HEK293 (cell line): ENCODE results near the gene NUDT6.

Experiments
- BCL11A ChIP-seq: fragments of 450-650 bp; formaldehyde crosslinking; IDR thresholded peaks from 2 replicates; pipeline ENCODE4 v1.5.1; 2016; ENCODE audit warnings: low read depth, missing biosample characterization, missing genetic modification characterization
- GFI1B ChIP-seq: fragments of 450-650 bp; formaldehyde crosslinking; IDR thresholded peaks from 2 replicates; pipeline ENCODE4 v1.5.1; 2016; ENCODE audit warnings: missing biosample characterization, missing genetic modification characterization
- INSM2 ChIP-seq: fragments of 450-650 bp; formaldehyde crosslinking; IDR thresholded peaks from 2 replicates; pipeline ENCODE4 v1.5.1; 2016; ENCODE audit warnings: missing biosample characterization, missing genetic modification characterization
- MEIS1 ChIP-seq: sonication (generic); formaldehyde crosslinking; IDR thresholded peaks from 2 replicates; pipeline ENCODE4 v1.8.1; 2022; ENCODE audit warnings: missing genetic modification reagents, mild to moderate bottlenecking, borderline replicate concordance
- OSR2 ChIP-seq: fragments of 450-650 bp; formaldehyde crosslinking; IDR thresholded peaks from 2 replicates; pipeline ENCODE4 v1.5.1; 2016; ENCODE audit warnings: missing biosample characterization, missing genetic modification characterization
- PBX3 ChIP-seq: sonication (generic); formaldehyde crosslinking; IDR thresholded peaks from 2 replicates; pipeline ENCODE4 v1.8.1; 2022; ENCODE audit warnings: mild to moderate bottlenecking, moderate library complexity, missing genetic modification reagents
- SALL2 ChIP-seq: fragments of 450-650 bp; formaldehyde crosslinking; IDR thresholded peaks from 2 replicates; pipeline ENCODE4 v1.5.0; 2017; ENCODE audit warnings: missing biosample characterization, mild to moderate bottlenecking, missing genetic modification characterization, borderline replicate concordance
- TCF7L2 ChIP-seq: IDR thresholded peaks from 2 replicates; pipeline ENCODE4 v1.6.1; 2011; ENCODE audit warnings: low read depth, mild to moderate bottlenecking, inconsistent platforms, low read length, moderate library complexity, borderline replicate concordance
- TSHZ1 ChIP-seq: fragments of 450-650 bp; formaldehyde crosslinking; IDR thresholded peaks from 2 replicates; pipeline ENCODE4 v1.5.1; 2016; ENCODE audit warnings: missing biosample characterization, missing genetic modification characterization, borderline replicate concordance
- ZBTB17 ChIP-seq: fragments of 450-650 bp; formaldehyde crosslinking; IDR thresholded peaks from 2 replicates; pipeline ENCODE4 v1.5.1; 2016; ENCODE audit warnings: missing biosample characterization, missing genetic modification characterization
- ZBTB21 ChIP-seq: fragments of 450-650 bp; formaldehyde crosslinking; IDR thresholded peaks from 2 replicates; pipeline ENCODE4 v1.5.1; 2017; ENCODE audit warnings: missing biosample characterization, missing genetic modification characterization
- ZBTB44 ChIP-seq: fragments of 450-650 bp; IDR thresholded peaks from 2 replicates; pipeline ENCODE4 v1.5.1; 2018; ENCODE audit warnings: missing biosample characterization, mild to moderate bottlenecking, missing genetic modification characterization
- ZNF24 ChIP-seq: fragments of 450-650 bp; formaldehyde crosslinking; IDR thresholded peaks from 2 replicates; pipeline ENCODE4 v1.5.1; 2016; ENCODE audit warnings: missing biosample characterization, missing genetic modification characterization
- ZNF561 ChIP-seq: fragments of 450-650 bp; IDR thresholded peaks from 2 replicates; pipeline ENCODE4 v1.5.1; 2018; ENCODE audit warnings: missing biosample characterization, missing genetic modification characterization, borderline replicate concordance
- ZNF600 ChIP-seq: fragments of 450-650 bp; formaldehyde crosslinking; IDR thresholded peaks from 2 replicates; pipeline ENCODE4 v1.5.1; 2016; ENCODE audit warnings: missing biosample characterization, missing genetic modification characterization
- ZNF623 ChIP-seq: fragments of 450-650 bp; formaldehyde crosslinking; IDR thresholded peaks from 2 replicates; pipeline ENCODE4 v1.5.1; 2016; ENCODE audit warnings: missing biosample characterization, missing genetic modification characterization
- ZNF626 ChIP-seq: fragments of 450-650 bp; sonication (Bioruptor Pico); formaldehyde crosslinking; IDR thresholded peaks from 2 replicates; pipeline ENCODE4 v1.5.1; 2018; ENCODE audit warnings: missing biosample characterization, missing genetic modification characterization, inconsistent platforms
- ZNF660 ChIP-seq: fragments of 450-650 bp; IDR thresholded peaks from 2 replicates; pipeline ENCODE4 v1.5.1; 2018; ENCODE audit warnings: missing biosample characterization, mild to moderate bottlenecking, missing genetic modification characterization
- ZXDB ChIP-seq: fragments of 450-650 bp; formaldehyde crosslinking; IDR thresholded peaks from 2 replicates; pipeline ENCODE4 v1.5.1; 2016; ENCODE audit warnings: missing biosample characterization, missing genetic modification characterization
- TF ChIP-seq, protein P1 (sequence below): fragments of 450-650 bp; formaldehyde crosslinking; IDR thresholded peaks from 2 replicates; pipeline ENCODE4 v1.5.1; 2016; ENCODE audit warnings: missing biosample characterization, missing genetic modification characterization
- TF ChIP-seq, protein P2 (sequence below): fragments of 450-650 bp; formaldehyde crosslinking; IDR thresholded peaks from 2 replicates; pipeline ENCODE4 v1.5.1; 2016; ENCODE audit warnings: missing biosample characterization, missing genetic modification characterization
- TF ChIP-seq, protein P3 (sequence below): fragments of 450-650 bp; formaldehyde crosslinking; IDR thresholded peaks from 2 replicates; pipeline ENCODE4 v1.5.1; 2016; ENCODE audit warnings: missing biosample characterization, missing genetic modification characterization
- TF ChIP-seq, protein P4 (sequence below): fragments of 450-650 bp; formaldehyde crosslinking; IDR thresholded peaks from 2 replicates; pipeline ENCODE4 v1.5.1; 2017; ENCODE audit warnings: missing biosample characterization, missing genetic modification characterization
- TF ChIP-seq, protein P5 (sequence below): fragments of 450-650 bp; formaldehyde crosslinking; IDR thresholded peaks from 2 replicates; pipeline ENCODE4 v1.5.1; 2016; ENCODE audit warnings: missing biosample characterization, missing genetic modification characterization

The NUDT6 gene

DNA sequence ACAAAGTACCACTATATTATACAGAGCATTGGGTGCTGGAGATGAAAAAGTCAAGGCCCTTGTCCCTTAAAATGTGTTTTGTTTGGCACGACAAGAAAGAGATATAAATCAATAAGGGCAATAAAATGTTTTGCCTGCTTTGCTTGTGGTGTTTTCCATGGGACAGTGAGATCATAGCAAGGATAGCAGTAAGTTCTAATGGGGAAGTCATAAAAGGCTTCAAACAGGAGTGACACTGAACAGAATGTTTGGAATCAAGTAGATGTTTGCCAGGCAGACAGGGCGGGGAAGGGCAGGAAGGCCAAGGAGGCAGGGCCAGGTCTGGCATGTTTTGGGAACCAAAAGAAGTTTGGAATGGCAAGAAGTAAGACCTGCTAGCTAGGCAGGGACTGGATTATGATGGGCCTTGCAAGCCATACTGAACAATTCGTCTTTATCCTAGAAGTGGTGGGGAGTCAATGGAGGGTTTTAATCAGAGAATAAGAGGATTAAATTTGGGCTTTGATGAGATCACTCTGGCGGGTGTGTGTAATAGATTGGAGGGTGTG is 79.3 kb downstream of the NUDT6 start (continued):
- TF ChIP-seq ZBTB21 (tag by site-specific recombination) (peak; percentile 46; the same call in 1 of the 2 replicates), MEIS1 (CRISPR knock-in tag) (no peak), ZNF561 (tag by site-specific recombination) (peak; percentile 59; the same call in 1 of the 2 replicates), ZNF24 (tag by site-specific recombination) (peak; percentile 74), GFI1B (tag by site-specific recombination) (peak; percentile 40; the same call in 1 of the 2 replicates), BCL11A (peak; percentile 91), ZXDB (peak; percentile 80), ZNF623 (tag by site-specific recombination) (no peak), ZBTB44 (tag by site-specific recombination) (peak; percentile 84), ZNF626 (no peak), ZBTB17 (tag by site-specific recombination) (peak; percentile 75), OSR2 (tag by site-specific recombination) (peak; percentile 93), PBX3 (CRISPR knock-in tag) (no peak), INSM2 (tag by site-specific recombination) (peak; percentile 71; the same call in 1 of the 2 replicates), TSHZ1 (tag by site-specific recombination) (peak; percentile 72; the same call in 1 of the 2 replicates), ZNF660 (tag by site-specific recombination) (no peak), TCF7L2 (peak; percentile 95), ZNF600 (peak; percentile 62; the same call in 1 of the 2 replicates), SALL2 (tag by site-specific recombination) (no peak)
- TF ChIP-seq, protein P1, sequence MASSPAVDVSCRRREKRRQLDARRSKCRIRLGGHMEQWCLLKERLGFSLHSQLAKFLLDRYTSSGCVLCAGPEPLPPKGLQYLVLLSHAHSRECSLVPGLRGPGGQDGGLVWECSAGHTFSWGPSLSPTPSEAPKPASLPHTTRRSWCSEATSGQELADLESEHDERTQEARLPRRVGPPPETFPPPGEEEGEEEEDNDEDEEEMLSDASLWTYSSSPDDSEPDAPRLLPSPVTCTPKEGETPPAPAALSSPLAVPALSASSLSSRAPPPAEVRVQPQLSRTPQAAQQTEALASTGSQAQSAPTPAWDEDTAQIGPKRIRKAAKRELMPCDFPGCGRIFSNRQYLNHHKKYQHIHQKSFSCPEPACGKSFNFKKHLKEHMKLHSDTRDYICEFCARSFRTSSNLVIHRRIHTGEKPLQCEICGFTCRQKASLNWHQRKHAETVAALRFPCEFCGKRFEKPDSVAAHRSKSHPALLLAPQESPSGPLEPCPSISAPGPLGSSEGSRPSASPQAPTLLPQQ (tag by site-specific recombination), result peak; percentile 65; the same call in 1 of the 2 replicates
- TF ChIP-seq, protein P2, sequence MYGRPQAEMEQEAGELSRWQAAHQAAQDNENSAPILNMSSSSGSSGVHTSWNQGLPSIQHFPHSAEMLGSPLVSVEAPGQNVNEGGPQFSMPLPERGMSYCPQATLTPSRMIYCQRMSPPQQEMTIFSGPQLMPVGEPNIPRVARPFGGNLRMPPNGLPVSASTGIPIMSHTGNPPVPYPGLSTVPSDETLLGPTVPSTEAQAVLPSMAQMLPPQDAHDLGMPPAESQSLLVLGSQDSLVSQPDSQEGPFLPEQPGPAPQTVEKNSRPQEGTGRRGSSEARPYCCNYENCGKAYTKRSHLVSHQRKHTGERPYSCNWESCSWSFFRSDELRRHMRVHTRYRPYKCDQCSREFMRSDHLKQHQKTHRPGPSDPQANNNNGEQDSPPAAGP (tag by site-specific recombination), result peak; percentile 87
- TF ChIP-seq, protein P3, sequence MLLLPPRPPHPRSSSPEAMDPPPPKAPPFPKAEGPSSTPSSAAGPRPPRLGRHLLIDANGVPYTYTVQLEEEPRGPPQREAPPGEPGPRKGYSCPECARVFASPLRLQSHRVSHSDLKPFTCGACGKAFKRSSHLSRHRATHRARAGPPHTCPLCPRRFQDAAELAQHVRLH (tag by site-specific recombination), result 0 out of 2 replicates have a peak, but pooled peaks have one; percentile 29
- TF ChIP-seq, protein P4, sequence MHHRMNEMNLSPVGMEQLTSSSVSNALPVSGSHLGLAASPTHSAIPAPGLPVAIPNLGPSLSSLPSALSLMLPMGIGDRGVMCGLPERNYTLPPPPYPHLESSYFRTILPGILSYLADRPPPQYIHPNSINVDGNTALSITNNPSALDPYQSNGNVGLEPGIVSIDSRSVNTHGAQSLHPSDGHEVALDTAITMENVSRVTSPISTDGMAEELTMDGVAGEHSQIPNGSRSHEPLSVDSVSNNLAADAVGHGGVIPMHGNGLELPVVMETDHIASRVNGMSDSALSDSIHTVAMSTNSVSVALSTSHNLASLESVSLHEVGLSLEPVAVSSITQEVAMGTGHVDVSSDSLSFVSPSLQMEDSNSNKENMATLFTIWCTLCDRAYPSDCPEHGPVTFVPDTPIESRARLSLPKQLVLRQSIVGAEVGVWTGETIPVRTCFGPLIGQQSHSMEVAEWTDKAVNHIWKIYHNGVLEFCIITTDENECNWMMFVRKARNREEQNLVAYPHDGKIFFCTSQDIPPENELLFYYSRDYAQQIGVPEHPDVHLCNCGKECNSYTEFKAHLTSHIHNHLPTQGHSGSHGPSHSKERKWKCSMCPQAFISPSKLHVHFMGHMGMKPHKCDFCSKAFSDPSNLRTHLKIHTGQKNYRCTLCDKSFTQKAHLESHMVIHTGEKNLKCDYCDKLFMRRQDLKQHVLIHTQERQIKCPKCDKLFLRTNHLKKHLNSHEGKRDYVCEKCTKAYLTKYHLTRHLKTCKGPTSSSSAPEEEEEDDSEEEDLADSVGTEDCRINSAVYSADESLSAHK (tag by site-specific recombination), result peak; percentile 72
- TF ChIP-seq, protein P5, sequence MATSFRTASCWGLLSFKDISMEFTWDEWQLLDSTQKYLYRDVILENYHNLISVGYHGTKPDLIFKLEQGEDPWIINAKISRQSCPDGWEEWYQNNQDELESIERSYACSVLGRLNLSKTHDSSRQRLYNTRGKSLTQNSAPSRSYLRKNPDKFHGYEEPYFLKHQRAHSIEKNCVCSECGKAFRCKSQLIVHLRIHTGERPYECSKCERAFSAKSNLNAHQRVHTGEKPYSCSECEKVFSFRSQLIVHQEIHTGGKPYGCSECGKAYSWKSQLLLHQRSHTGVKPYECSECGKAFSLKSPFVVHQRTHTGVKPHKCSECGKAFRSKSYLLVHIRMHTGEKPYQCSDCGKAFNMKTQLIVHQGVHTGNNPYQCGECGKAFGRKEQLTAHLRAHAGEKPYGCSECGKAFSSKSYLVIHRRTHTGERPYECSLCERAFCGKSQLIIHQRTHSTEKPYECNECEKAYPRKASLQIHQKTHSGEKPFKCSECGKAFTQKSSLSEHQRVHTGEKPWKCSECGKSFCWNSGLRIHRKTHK, result no peak
